ENCODE results near the gene SHROOM1. TPM values are rescaled to one million over a fixed set of nuclear protein-coding genes. Genes with fewer than 3 reads are reported as not detected.

The SHROOM1 gene
- total RNA-seq, 4 donors from 2014 or later, result 5.8 to 10.3 (median 6.5) TPM

DNA sequence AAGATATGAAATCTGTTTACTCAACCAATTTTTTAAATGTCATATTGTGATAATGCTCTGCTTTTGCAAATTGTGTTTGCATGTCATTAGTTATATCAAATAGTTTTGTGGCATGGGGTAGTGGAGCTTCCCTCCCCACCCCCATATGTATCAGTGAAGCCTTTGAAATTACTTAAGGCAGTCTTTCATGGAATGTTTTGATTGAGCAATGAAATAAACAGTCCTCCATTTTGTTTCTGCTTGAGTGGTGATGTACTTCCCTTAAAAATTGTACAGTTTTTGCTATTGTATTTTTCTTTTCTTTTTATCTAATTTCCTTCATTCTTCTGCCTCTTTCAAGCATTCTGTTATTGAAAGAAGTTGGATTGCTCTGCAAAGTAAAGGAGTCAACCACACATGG is 13.9 kb downstream of the SHROOM1 start:
- H3K27me3 ChIP-seq, result peaks cover 45% of the 10 kb centered on the region
- TF ChIP-seq EP300 (IDR thresholded peaks at IDR 0.05), result no peak
- no peak for TF ChIP-seq POLR2A (IDR thresholded peaks at IDR 0.05)
- TF ChIP-seq, protein P1, sequence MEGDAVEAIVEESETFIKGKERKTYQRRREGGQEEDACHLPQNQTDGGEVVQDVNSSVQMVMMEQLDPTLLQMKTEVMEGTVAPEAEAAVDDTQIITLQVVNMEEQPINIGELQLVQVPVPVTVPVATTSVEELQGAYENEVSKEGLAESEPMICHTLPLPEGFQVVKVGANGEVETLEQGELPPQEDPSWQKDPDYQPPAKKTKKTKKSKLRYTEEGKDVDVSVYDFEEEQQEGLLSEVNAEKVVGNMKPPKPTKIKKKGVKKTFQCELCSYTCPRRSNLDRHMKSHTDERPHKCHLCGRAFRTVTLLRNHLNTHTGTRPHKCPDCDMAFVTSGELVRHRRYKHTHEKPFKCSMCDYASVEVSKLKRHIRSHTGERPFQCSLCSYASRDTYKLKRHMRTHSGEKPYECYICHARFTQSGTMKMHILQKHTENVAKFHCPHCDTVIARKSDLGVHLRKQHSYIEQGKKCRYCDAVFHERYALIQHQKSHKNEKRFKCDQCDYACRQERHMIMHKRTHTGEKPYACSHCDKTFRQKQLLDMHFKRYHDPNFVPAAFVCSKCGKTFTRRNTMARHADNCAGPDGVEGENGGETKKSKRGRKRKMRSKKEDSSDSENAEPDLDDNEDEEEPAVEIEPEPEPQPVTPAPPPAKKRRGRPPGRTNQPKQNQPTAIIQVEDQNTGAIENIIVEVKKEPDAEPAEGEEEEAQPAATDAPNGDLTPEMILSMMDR (IDR thresholded peaks at IDR 0.05), result no peak
- no peak for TF ChIP-seq POLR2AphosphoS5 (IDR thresholded peaks at IDR 0.05)
- no peak overlapping the region for H3K4me3 ChIP-seq
- H3K27ac ChIP-seq, result no peak overlapping the region
- no peaks in the 10 kb centered on the region for H3K9me3 ChIP-seq
- H3K36me3 ChIP-seq, result no peaks in the 10 kb centered on the region
- no peak for ATAC-seq
- peaks cover 0 to 33% (median 9%) of the 10 kb centered on the region in 3 donors for H3K4me1 ChIP-seq

DNA sequence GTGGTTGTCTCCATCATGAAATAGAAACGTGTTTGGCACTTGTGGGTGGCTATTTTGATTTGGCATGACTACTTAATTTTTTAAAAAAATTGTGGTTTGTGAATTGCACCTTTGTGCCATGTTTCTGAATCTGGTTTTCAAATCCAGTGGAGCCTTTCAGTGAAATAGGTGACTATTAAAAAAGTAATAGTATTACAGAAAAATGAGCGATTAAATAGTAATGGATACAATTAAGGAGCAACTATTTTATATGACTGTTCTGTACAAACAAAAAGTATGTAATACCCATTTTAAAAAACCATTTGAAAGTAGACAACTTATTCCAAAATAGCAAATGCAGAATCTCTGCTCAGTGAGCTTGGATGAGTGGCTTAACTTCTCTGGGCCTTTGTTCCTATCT is 14.4 kb downstream of the SHROOM1 start:
- 85 to 87% methylated on average over 2 of the region's 2 CpGs for WGBS, 2 donors (ENCODE audit: low coverage in 1 of 2)
- no peak for ATAC-seq
- Histone ChIP-seq H3K4me1 (peaks cover 0 to 33% (median 9%) of the 10 kb centered on the region in 3 donors), H3K27ac (no peak overlapping the region), H3K27me3 (peaks cover 50% of the 10 kb centered on the region), H3K9me3 (no peaks in the 10 kb centered on the region), H3K36me3 (no peaks in the 10 kb centered on the region), H3K4me3 (no peak overlapping the region)
- TF ChIP-seq EP300 (IDR thresholded peaks at IDR 0.05), result no peak
- TF ChIP-seq, protein P1 (IDR thresholded peaks at IDR 0.05), result no peak
- no peak for TF ChIP-seq POLR2AphosphoS5 (IDR thresholded peaks at IDR 0.05)
- no peak for TF ChIP-seq POLR2A (IDR thresholded peaks at IDR 0.05)

DNA sequence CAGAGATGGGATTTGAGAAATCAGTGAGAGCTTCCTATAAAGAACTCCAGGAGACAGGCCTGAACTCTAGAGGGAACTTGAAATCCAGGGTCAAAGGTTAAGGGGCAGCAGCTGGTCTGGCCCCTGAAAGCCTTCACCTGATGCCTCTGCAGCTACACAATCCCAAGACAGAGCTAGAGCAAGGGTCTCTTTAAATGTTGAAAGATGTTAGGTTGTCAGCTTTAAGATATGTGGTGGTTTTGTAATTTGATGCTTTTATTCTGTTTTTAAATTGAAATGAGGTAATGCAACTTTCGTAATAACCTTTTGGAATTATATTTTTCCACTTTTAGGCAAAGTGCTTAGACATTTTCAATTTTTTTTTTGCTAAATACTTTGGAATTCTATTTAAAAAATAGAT is 15.0 kb downstream of the SHROOM1 start:
- TF ChIP-seq POLR2AphosphoS5 (IDR thresholded peaks at IDR 0.05) (no peak), EP300 (IDR thresholded peaks at IDR 0.05) (no peak), POLR2A (IDR thresholded peaks at IDR 0.05) (no peak)
- TF ChIP-seq, protein P1 (IDR thresholded peaks at IDR 0.05), result no peak
- peaks cover 56% of the 10 kb centered on the region for H3K27me3 ChIP-seq
- WGBS, 2 donors (ENCODE audit: low coverage in 1 of 2), result 80 to 89% methylated on average over 1 of the region's 1 CpG

DNA sequence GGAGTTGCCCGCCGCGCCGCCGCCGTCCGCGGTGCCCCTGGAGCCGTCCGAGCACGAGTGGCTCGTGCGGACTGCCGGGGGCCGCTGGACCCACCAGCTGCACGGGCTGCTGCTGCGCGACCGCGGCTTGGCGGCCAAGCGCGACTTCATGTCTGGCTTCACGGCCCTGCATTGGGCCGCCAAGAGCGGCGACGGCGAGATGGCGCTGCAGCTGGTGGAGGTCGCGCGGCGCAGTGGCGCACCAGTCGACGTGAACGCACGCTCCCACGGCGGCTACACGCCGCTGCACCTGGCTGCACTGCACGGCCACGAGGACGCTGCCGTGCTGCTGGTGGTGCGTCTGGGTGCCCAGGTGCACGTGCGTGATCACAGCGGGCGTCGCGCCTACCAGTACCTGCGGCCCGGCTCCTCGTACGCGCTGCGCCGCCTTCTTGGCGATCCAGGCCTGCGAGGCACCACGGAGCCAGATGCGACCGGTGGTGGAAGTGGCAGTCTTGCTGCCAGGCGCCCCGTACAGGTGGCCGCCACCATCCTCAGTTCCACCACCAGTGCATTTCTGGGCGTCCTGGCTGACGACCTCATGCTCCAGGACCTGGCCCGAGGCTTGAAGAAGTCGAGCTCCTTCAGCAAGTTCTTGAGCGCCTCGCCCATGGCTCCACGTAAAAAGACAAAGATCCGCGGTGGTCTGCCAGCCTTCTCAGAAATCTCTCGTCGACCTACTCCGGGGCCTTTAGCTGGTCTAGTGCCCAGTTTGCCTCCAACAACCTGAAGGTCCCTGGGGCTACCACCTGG is 15.7 kb downstream of the SHROOM1 start:
- Histone ChIP-seq H3K4me3 (peak overlapping the region in 1 of 2 donors; percentile 50), H3K27ac (no peak overlapping the region), H3K27me3 (peaks cover 64% of the 10 kb centered on the region), H3K9me3 (no peaks in the 10 kb centered on the region), H3K36me3 (no peaks in the 10 kb centered on the region), H3K4me1 (peaks cover 0 to 26% (median 9%) of the 10 kb centered on the region in 3 donors)
- ATAC-seq, result no peak
- TF ChIP-seq, protein P1 (IDR thresholded peaks at IDR 0.05), result no peak
- TF ChIP-seq EP300 (IDR thresholded peaks at IDR 0.05), result no peak
- TF ChIP-seq POLR2A (IDR thresholded peaks at IDR 0.05), result no peak
- no peak for TF ChIP-seq POLR2AphosphoS5 (IDR thresholded peaks at IDR 0.05)
- 83% methylated on average over 7 of the region's 81 CpGs; no CpG with 5 or more reads in 1 of the 2 donors for WGBS, 2 donors (ENCODE audit: low coverage in 1 of 2)

More for the DNA sequence above, 15.0 kb downstream of the SHROOM1 start:
- no peak overlapping the region for H3K4me3 ChIP-seq
- H3K27ac ChIP-seq, result no peak overlapping the region
- ATAC-seq, result no peak
- no peaks in the 10 kb centered on the region for H3K9me3 ChIP-seq
- no peaks in the 10 kb centered on the region for H3K36me3 ChIP-seq
- peaks cover 0 to 33% (median 9%) of the 10 kb centered on the region in 3 donors for H3K4me1 ChIP-seq
